Inflammatory macrophage treated with lipopolysaccharide for 4 hours (primary cell): ENCODE measurements around the gene RPS13.
"Not testable (repeated sequence)": the region's sequence is repeated elsewhere in the genome, so short reads cannot be mapped to it uniquely, and the experiment has no call there.

Source experiments
- DNase-seq: peaks from one replicate; pipeline ENCODE4 v3.0.0-alpha.2; 2020

RPS13 gene

DNA sequence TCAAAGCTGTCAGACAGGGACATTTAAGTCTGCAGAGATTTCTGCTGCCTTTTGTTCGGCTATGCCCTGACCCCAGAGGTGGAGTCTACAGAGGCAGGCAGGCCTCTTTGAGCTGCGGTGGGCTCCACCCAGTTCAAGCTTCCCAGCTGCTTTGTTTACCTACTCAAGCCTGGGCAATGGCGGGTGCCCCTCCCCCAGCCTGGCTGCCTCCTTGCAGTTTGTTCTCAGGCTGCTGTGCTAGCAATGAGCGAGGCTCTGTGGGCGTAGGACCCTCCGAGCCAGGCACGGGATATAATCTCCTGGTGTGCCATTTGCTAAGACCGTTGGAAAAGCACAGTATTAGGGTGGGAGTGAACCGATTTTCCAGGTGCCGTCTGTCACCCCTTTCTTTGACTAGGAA is 43.4 kb downstream of the RPS13 start:
- DNase-seq: not testable (repeated sequence)

- no peak for DNase-seq
Observed at GRCh38 chr11:17026487-17027082, 50.9 kb downstream of the RPS13 start.

GRCh38 chr11:17024924-17025323 is 52.5 kb downstream of the RPS13 start:
- DNase-seq: no peak
